IPS-15b (cell line): Measurements from ENCODE around the gene KIAA1549.
A peak's percentile ranks its signal among the peaks of the same experiment; 100 is the strongest.

Experiments
- H3K27me3 ChIP-seq: one replicate; pipeline ENCODE4 v1.6.1; 2013; ENCODE audit warnings: low read length; ENCODE audit not compliant: control insufficient read depth, insufficient read depth
- H3K36me3 ChIP-seq: one replicate; pipeline ENCODE4 v1.6.1; 2013; ENCODE audit warnings: low read length; ENCODE audit not compliant: control insufficient read depth, insufficient read depth
- H3K4me1 ChIP-seq: one replicate; pipeline ENCODE4 v1.6.1; 2013; ENCODE audit warnings: mild to moderate bottlenecking, low read length; ENCODE audit not compliant: control insufficient read depth, insufficient read depth
- H3K4me3 ChIP-seq: one replicate; pipeline ENCODE4 v1.5.1; 2013; ENCODE audit warnings: low read depth, low read length
- H3K9ac ChIP-seq: one replicate; pipeline ENCODE4 v1.6.1; 2013; ENCODE audit warnings: low read depth, mild to moderate bottlenecking, low read length
- H3K9me3 ChIP-seq: one replicate; pipeline ENCODE4 v1.6.1; 2013; ENCODE audit warnings: mild to moderate bottlenecking, low read length; ENCODE audit not compliant: control insufficient read depth, insufficient read depth

The KIAA1549 gene

DNA sequence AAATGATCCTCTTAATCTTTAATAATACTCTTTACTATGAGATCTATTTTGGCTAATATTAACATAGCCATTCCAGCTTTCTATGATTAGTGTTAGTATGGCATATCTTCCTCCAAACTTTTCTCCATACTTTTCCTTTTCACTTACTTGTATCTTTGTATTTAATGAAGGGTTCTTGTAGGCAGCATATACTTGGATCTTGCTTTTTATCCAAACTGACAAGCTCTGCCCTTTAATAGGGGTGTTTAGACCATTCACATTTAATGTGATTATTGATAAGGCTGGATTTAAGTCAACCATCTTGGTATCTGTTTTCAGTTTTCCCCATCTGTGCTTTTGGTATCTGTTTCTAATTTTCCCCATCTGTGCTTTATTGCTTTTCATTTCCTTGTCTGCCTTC lies 123.5 kb downstream of the KIAA1549 start:
- peaks cover 3% of the 10 kb centered on the region for H3K36me3 ChIP-seq

DNA sequence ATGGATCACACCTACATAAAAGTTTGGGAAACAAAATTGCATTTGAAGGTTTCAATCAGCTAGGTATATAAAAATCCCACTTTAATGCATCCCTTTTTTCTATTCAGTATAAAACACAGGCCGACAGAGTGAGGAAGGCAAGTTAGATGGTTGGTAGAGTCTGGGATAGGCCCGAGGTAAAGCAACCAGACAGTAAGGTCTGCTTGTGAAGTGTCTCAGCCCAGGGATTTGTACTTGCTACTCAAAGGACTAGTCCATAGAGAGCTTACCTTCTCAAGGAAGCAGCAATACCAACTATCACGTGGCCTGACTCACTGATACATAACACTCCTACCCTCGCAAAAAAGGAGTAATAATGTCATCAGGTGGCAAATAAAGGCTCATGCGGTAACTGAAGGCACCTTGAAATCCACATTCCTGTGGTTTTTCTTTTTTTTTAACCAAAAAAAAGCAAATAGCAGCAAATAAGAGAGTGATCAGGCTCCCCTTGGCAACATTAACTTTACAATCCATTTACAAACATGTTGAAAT lies 127.0 kb downstream of the KIAA1549 start:
- no peak overlapping the region for H3K4me3 ChIP-seq
- peaks cover 3% of the 10 kb centered on the region for H3K36me3 ChIP-seq

More for the DNA sequence above, 123.5 kb downstream of the KIAA1549 start:
- Histone ChIP-seq H3K4me1 (peaks cover 9% of the 10 kb centered on the region), H3K4me3 (no peak overlapping the region), H3K9me3 (peaks cover 5% of the 10 kb centered on the region), H3K9ac (no peak overlapping the region), H3K27me3 (no peaks in the 10 kb centered on the region)

DNA sequence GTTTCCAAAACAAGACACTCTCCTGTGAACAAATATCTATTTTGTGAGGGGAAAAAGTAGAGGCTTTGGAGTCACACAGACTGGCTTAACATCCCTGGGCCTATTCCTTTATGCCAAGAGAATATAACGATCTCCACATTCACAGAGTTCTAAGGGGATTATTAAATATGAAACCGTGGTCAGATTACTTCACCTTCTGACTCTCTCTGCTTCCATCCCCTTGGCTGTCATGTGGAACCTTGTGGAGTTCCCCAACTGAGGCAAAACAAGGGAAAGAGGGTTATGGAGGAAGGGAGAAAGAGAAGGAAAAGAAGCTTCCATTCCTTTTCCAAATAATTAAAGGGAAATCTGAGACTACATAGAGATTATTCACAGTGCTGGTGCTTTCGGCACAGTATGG lies 127.7 kb downstream of the KIAA1549 start:
- Histone ChIP-seq H3K36me3 (peaks cover 3% of the 10 kb centered on the region), H3K27me3 (no peaks in the 10 kb centered on the region), H3K9me3 (peaks cover 5% of the 10 kb centered on the region), H3K4me3 (no peak overlapping the region), H3K9ac (no peak overlapping the region), H3K4me1 (peaks cover 11% of the 10 kb centered on the region)

More for the DNA sequence above, 127.0 kb downstream of the KIAA1549 start:
- H3K9ac ChIP-seq = no peak overlapping the region
- H3K4me1 ChIP-seq = peaks cover 11% of the 10 kb centered on the region
- no peaks in the 10 kb centered on the region for H3K27me3 ChIP-seq
- peaks cover 5% of the 10 kb centered on the region for H3K9me3 ChIP-seq

DNA sequence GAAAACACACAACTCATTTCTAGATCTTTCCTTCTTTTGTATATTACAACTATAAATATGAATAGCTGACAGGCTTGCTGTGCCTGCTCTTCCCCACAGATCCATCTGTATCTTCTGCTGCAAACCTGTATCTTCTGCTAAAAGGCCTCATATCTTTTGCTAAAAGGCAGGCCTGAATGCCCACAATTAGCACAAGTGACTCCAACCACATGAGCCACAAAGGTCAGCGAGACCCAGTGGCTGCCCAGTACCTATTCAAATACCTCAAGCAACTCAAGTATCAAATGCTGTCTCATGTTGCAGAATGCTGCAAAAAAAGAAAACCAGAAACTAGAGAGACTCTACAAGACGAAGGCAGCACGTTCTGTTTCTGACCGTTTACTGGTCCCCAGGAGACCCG lies 128.7 kb downstream of the KIAA1549 start:
- H3K36me3 ChIP-seq = peaks cover 3% of the 10 kb centered on the region
- peaks cover 11% of the 10 kb centered on the region for H3K4me1 ChIP-seq
- no peak overlapping the region for H3K4me3 ChIP-seq
- no peaks in the 10 kb centered on the region for H3K27me3 ChIP-seq
- peaks cover 2% of the 10 kb centered on the region for H3K9me3 ChIP-seq
- H3K9ac ChIP-seq = no peak overlapping the region

DNA sequence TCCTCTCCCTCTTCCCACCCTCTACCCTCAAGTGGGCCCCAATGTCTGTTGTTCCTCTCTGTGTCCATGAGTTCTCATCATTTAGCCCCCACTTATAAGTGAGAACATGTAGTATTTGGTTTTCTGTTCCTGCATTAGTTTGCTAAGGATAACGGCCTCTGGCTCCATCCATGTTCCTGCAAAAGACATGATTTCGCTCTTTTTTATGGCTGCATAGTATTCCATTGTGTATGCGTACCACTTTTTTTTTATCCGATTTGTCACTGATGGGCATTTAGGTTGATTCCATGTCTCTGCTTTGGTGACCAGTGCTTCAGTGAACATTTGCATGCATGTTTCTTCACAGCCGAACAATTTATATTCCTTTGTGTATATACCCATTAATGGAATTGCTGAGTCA lies 131.5 kb downstream of the KIAA1549 start:
- H3K9me3 ChIP-seq = no peaks in the 10 kb centered on the region
- H3K36me3 ChIP-seq = peaks cover 3% of the 10 kb centered on the region
- no peak overlapping the region for H3K4me3 ChIP-seq
- peaks cover 11% of the 10 kb centered on the region for H3K4me1 ChIP-seq
- no peak overlapping the region for H3K9ac ChIP-seq
- no peaks in the 10 kb centered on the region for H3K27me3 ChIP-seq

DNA sequence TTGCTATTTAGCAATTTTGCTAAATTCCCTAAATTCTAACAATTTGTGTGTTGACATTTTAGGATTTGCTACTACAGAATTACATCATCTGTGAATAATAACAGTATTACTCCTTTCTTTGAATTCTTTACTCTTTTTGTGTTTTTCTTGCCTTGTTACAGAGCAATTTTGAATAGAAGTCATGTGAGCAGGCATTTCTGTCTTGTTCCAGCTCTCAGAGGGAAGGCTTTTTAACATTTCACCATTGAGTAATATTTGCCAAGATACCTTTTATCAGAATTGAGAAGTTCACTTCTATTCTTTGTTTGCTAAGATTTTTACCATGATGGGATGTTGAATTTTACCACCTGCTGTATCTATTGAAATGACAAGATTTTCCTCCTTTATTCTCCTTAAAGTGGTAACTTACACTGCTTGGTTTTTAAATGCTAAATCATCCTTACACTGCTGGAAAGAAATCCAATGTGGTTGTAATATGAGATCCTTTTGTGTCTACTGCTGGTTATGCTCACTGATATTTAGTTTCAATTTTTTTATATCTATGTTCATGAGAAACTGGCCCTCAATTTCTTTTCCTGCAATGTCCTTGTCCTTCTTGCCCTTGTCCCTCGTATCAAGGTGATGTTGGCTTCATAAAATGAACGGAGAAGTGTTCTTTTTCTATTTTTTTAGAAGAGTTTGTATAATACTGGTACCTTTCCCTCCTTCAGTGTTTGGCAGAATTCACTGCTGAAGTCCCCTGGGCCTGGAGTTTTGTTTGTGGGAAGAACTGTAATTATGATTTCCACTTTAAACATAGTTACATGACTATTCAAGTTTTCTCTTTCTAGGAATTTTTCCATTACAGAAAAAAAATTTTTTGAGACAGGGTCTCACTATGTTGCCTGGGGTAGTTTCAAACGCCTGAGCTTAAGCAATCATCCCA lies 132.9 kb downstream of the KIAA1549 start:
- H3K27me3 ChIP-seq = no peaks in the 10 kb centered on the region
- no peak overlapping the region for H3K4me3 ChIP-seq
- peaks cover 3% of the 10 kb centered on the region for H3K36me3 ChIP-seq
- H3K4me1 ChIP-seq = peaks cover 7% of the 10 kb centered on the region
- H3K9ac ChIP-seq = no peak overlapping the region
- no peaks in the 10 kb centered on the region for H3K9me3 ChIP-seq

DNA sequence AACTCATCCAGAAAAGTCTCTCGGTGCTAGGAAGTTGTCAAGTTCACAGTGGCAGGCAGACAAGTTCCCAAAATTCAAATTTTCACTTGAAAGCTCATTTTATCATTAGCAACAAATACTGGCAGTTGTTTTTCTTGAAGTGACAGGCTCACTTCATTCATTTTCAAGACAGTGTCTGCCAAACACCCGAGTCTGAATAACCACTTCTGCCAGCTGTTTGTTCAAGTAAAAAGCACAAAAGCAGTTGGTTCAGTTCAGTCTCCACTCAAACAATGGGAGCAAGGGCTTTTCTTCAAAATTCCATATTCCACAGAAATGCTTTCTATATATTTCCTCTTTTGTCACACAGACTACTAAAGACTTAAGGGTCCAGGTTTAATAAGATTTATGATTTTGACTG lies 135.5 kb downstream of the KIAA1549 start:
- Histone ChIP-seq H3K4me1 (peaks cover 6% of the 10 kb centered on the region), H3K9ac (no peak overlapping the region), H3K36me3 (peaks cover 3% of the 10 kb centered on the region), H3K9me3 (no peaks in the 10 kb centered on the region), H3K4me3 (no peak overlapping the region), H3K27me3 (no peaks in the 10 kb centered on the region)

DNA sequence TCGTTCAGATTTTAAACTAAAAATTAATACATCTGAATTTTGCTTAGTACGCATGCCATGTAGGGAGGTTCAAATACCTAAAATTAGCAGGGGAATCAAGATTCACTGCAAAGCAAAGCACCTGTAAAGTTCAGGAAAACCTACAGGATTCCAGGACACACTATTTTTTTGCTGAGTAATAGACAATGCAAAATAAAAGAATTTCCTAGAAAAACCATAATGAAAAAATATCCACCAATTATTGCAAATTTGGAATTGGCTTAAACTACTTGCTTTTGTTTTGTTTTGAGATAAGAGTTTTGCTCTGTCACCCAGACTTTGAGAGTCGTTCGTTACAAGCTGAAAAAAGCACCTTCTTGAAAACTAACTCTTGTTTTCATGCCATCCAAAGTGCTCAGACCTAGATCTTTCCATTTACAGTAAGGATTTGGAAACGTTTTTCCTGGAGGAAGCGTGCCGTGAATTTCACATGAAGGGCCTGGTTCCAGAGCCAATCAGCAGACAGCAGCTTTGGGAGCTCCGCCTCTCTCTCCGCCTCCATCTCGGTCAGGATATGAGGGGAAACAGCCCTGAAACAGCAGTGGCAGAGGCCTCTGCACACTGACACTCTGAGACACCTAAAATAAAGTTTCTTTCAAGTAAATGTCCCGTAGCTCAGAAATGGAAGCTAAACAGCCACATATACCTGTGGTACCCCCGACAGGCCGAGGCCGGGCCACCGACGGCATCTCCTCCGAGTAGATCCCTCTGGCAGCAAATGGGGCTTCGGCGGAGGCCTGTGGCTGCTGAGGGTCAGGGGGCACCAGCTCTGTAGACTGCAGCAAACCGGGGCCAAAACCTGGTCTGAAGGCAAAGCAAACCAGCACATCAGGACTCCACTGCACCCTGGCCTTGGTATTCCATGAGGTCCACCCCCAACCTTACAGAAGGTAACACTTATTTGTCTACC lies 137.3 kb downstream of the KIAA1549 start:
- Histone ChIP-seq H3K9me3 (no peaks in the 10 kb centered on the region), H3K27me3 (no peaks in the 10 kb centered on the region), H3K4me3 (no peak overlapping the region), H3K36me3 (no peaks in the 10 kb centered on the region), H3K4me1 (peaks cover 6% of the 10 kb centered on the region), H3K9ac (no peak overlapping the region)

DNA sequence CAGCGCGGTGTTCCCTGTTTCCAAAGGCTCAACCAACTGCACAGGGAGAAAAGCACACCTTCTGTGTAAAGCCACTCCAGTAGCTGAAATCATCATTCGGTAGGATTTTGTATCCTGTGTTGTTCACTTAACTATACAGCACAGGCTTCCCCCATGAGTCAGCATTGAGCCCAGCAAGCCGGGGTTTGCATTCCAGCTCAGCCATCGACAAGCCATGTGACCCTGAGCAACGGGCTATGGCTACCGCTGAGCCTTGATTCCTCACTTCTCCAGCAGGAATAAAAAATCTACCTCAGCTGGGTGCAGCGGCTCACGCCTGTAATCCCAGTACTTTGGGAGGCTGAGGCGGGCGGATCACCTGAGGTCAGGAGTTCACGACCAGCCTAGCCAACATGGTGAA lies 139.1 kb downstream of the KIAA1549 start:
- Histone ChIP-seq H3K4me1 (peaks cover 6% of the 10 kb centered on the region), H3K4me3 (no peak overlapping the region), H3K9ac (peak overlapping the region; percentile 16), H3K9me3 (no peaks in the 10 kb centered on the region), H3K36me3 (no peaks in the 10 kb centered on the region), H3K27me3 (no peaks in the 10 kb centered on the region)

DNA sequence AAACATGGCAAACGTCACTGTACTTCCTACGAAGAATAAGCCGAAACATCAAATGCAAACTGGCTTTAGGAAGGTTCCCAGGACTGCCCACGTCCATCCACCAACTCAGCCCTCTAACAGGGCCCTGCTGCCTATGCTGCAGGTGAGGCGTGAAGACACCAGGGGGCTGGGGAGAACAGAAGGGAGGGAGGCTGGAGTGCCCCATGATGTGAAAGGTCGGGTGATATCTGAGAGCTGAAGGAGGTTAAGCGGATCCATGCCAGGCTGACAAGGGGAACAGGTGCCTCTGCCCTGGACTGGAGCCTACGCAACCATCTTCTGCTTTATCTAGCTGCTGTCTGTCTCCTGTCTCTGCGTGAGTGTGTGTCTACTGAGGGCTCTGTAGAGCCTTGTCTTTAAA lies 143.0 kb downstream of the KIAA1549 start:
- H3K9me3 ChIP-seq = no peaks in the 10 kb centered on the region
- H3K9ac ChIP-seq = no peak overlapping the region
- H3K27me3 ChIP-seq = no peaks in the 10 kb centered on the region
- H3K4me1 ChIP-seq = peaks cover 4% of the 10 kb centered on the region
- H3K36me3 ChIP-seq = peaks cover 4% of the 10 kb centered on the region
- H3K4me3 ChIP-seq = no peak overlapping the region

DNA sequence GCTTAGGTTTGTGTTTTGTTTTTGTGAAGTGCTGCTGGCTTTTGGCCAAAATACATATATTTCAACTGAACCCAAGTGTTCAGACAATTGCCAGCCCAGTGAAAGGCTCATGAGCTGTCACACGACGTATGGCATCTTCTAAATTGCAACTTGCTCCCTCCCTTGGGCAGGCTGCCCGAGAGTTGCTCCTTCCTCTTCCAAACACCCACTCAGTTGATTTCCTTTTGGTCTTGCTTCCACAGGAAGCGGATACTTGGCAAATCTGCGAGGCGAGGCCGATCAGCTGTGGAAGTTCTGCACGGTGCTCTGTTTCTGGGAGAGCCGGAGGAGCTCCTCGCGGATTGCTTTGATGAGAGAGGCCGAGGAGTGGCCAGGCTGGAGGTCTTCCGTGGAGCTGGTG lies 143.6 kb downstream of the KIAA1549 start:
- Histone ChIP-seq H3K27me3 (no peaks in the 10 kb centered on the region), H3K9ac (no peak overlapping the region), H3K4me3 (no peak overlapping the region), H3K9me3 (no peaks in the 10 kb centered on the region), H3K4me1 (peaks cover 4% of the 10 kb centered on the region), H3K36me3 (peaks cover 4% of the 10 kb centered on the region)
